Activated T-cell treated with anti-CD3 and anti-CD28 coated beads, Interleukin-2, amount 50 U/mL, for 24 hours (primary cell): ENCODE measurements around the gene DOLK.

Experiments used
- DNase-seq: peaks from one replicate; pipeline ENCODE4 v3.0.0-alpha.2; 2020
- H3K27ac Mint-ChIP-seq: 2 replicates; pipeline ENCODE4 v1.8.0; 2020; ENCODE audit warnings: mild to moderate bottlenecking, mixed read lengths
- H3K27me3 Mint-ChIP-seq: 2 replicates; pipeline ENCODE4 v1.8.0; 2020; ENCODE audit warnings: mixed read lengths
- H3K36me3 Mint-ChIP-seq: 2 replicates; pipeline ENCODE4 v1.8.0; 2020; ENCODE audit warnings: low read depth, mixed read lengths
- H3K4me1 Mint-ChIP-seq: 2 replicates; pipeline ENCODE4 v1.8.0; 2020; ENCODE audit warnings: low read depth, mixed read lengths
- H3K4me3 Mint-ChIP-seq: 2 replicates; pipeline ENCODE4 v1.8.0; 2020; ENCODE audit warnings: mild to moderate bottlenecking, moderate library complexity, mixed read lengths
- H3K9me3 Mint-ChIP-seq: 2 replicates; pipeline ENCODE4 v1.8.0; 2020; ENCODE audit warnings: mixed read lengths

The DOLK gene

DNA sequence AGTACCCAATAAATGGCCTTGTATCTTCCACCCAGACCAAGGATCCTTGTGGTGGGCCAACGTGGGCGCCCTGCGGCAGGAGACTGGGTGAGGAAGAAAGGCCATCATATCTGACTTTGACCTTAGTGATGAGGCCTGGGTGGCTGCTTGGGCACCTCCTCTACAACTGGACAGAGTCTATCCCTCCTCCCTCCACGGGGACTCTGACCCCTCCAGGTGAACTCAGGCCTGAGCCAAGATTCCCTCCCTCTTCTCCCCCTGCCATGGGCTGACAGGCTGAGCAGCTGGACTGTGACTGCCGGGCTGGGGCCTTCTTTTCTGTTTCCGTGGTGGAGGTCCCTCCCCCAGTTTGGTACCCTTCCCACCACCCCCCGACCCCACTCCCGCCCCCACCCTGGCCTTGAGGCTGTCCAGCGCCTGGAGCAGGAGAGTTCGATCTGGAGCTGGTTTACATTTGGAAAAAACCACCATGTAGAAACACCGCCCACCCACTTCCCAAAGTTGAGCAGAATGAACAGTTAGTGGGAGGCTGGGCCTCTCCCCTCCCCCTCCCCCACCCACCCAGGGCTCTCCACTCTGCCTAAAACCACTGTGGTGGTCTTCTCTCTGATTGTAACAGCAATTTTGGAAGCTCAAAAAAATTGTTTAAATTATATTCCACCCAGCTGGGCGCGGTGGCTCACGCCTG, 27.9 kb downstream of the DOLK start:
- Mint-ChIP-seq H3K36me3 (peaks cover 36% of the 10 kb centered on the region), H3K4me3 (no peak overlapping the region), H3K27ac (no peak overlapping the region), H3K27me3 (no peaks in the 10 kb centered on the region), H3K4me1 (peaks cover 11% of the 10 kb centered on the region), H3K9me3 (no peaks in the 10 kb centered on the region)
- DNase-seq, result no peak

DNA sequence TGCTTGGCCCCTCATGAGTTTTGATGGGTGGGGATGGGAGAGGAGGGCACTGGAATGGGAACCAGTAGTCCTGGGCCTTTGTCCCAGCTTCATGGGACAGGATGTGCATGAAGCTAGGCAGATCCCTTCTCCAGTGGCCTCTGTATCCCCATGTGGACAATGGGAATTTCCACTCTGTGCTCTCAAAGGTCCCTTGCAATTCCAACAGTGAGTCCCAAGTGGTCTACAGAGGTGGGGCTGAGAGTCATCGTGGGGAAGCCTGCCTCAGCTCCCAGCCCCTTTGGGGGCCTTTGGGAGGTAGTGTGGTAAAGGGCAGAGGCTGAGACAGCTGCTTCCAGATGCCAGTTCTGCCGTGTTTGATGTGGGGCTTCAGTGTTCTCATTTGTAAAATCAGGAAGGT, 28.5 kb downstream of the DOLK start:
- Mint-ChIP-seq H3K27me3 (no peaks in the 10 kb centered on the region), H3K9me3 (no peaks in the 10 kb centered on the region), H3K27ac (peak overlapping the region; percentile 52), H3K36me3 (peaks cover 39% of the 10 kb centered on the region), H3K4me3 (no peak overlapping the region), H3K4me1 (peaks cover 16% of the 10 kb centered on the region)
- DNase-seq, result no peak

DNA sequence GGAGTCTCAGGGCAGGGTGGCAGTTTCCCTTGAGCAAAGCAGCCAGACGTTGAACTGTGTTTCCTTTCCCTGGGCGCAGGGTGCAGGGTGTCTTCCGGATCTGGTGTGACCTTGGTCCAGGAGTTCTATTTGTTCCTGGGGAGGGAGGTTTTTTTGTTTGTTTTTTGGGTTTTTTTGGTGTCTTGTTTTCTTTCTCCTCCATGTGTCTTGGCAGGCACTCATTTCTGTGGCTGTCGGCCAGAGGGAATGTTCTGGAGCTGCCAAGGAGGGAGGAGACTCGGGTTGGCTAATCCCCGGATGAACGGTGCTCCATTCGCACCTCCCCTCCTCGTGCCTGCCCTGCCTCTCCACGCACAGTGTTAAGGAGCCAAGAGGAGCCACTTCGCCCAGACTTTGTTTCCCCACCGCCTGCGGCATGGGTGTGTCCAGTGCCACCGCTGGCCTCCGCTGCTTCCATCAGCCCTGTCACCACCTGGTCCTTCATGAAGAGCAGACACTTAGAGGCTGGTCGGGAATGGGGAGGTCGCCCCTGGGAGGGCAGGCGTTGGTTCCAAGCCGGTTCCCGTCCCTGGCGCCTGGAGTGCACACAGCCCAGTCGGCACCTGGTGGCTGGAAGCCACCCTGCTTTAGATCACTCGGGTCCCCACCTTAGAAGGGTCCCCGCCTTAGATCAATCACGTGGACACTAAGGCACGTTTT, 30.1 kb downstream of the DOLK start:
- Mint-ChIP-seq H3K4me1 (peaks cover 32% of the 10 kb centered on the region), H3K4me3 (no peak overlapping the region), H3K27me3 (no peaks in the 10 kb centered on the region), H3K9me3 (no peaks in the 10 kb centered on the region), H3K27ac (peak overlapping the region; percentile 16), H3K36me3 (peaks cover 48% of the 10 kb centered on the region)
- DNase-seq, result no peak

DNA sequence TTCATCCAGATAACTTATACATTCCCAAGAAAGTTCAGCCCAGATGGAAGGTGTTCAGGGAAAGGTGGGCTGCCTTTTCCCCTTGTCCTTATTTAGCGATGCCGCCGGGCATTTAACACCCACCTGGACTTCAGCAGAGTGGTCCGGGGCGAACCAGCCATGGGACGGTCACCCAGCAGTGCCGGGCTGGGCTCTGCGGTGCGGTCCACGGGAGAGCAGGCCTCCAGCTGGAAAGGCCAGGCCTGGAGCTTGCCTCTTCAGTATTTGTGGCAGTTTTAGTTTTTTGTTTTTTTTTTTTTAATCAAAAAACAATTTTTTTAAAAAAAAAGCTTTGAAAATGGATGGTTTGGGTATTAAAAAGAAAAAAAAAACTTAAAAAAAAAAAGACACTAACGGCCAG, 30.7 kb downstream of the DOLK start:
- Mint-ChIP-seq H3K4me1 (peaks cover 36% of the 10 kb centered on the region), H3K36me3 (peaks cover 53% of the 10 kb centered on the region), H3K27ac (no peak overlapping the region), H3K4me3 (no peak overlapping the region), H3K9me3 (no peaks in the 10 kb centered on the region), H3K27me3 (no peaks in the 10 kb centered on the region)
- DNase-seq, result no peak

DNA sequence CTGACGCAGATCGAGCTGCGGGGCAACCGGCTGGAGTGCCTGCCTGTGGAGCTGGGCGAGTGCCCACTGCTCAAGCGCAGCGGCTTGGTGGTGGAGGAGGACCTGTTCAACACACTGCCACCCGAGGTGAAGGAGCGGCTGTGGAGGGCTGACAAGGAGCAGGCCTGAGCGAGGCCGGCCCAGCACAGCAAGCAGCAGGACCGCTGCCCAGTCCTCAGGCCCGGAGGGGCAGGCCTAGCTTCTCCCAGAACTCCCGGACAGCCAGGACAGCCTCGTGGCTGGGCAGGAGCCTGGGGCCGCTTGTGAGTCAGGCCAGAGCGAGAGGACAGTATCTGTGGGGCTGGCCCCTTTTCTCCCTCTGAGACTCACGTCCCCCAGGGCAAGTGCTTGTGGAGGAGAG, 31.2 kb downstream of the DOLK start:
- no peak overlapping the region for H3K4me3 Mint-ChIP-seq
- H3K27me3 Mint-ChIP-seq, result no peaks in the 10 kb centered on the region
- no peak overlapping the region for H3K27ac Mint-ChIP-seq
- H3K4me1 Mint-ChIP-seq, result peaks cover 40% of the 10 kb centered on the region
- no peaks in the 10 kb centered on the region for H3K9me3 Mint-ChIP-seq
- peaks cover 57% of the 10 kb centered on the region for H3K36me3 Mint-ChIP-seq
- DNase-seq, result no peak

DNA sequence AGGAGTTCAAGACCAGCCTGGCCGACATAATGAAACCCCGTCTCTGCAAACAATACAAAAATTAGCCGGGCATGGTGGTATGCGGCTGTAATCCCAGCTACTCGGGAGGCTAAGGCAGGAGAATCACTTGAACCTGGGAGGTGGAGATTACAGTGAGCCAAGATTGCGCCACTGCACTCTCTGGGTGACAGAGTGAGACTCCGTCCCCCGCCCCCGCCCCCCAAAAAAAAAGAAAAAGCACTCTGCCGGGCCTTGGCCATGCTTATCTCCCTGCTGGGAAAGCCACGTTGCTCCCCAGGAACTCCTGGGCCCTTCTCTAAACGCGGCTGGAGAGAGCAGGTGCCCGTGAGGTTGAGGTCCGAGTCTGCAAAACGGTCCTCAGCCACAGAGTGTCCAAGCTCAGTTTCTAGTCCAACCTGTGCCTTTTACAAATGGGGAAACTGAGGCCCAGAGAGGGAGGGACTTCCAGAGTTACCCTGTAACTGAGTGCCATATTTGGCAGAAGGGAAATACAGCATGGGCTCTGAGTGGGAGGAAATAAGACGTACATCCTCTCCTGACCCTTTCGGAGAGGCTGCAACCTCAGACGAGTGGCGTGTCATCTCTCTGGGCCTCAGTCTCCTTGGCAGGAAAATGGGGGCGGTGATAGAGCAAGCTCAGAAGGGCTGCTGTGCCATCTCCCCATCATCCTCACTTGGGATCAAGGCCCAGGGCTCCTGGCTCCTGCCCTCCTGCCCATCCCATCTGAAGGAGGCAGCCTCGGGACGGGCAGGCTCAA, 33.2 kb downstream of the DOLK start:
- Mint-ChIP-seq H3K9me3 (no peaks in the 10 kb centered on the region), H3K36me3 (peaks cover 73% of the 10 kb centered on the region), H3K27me3 (no peaks in the 10 kb centered on the region), H3K4me3 (no peak overlapping the region), H3K27ac (peak overlapping the region; percentile 29), H3K4me1 (peaks cover 50% of the 10 kb centered on the region)
- no peak for DNase-seq

DNA sequence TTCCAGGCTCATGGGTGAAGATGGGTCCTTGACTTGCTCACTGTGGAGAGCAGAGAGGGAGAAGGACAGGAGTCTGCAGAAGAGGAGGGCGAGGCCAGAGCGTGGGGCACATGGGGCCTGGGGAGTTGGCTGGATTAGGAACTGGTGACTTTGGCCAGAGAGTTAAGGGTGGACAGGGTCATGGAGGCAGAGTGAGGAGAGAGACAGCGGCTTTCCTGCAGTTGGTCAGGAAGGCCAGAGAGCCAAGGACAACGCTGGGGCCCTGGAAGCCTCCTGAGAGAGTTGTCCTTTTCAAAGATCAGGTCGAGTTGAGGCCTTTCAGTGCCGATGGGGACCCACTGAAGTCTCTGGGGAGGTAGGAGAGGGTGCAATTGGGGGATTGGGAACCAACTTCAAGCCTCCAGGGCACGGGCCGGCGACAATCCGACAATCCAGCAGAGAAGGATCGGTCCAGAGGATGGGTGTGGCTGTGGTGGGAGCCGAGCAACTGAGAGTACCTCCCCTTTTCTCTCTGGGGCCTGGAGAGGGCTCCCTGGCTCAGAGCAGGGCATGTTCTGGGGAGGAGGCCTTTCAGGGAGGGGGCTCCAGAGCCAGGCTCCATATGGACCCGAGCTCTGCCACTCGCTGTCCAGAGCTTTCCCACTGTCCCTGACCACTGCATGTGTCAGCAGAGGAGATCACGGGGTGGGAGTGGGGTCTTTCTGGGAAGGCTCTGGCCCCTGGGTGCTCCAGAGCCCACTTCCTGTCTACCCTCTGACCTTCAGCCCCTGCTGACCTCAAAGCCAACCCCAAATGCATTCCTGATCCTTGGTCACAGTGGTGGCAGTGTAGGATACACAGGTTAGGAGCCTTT, 34.1 kb downstream of the DOLK start:
- H3K36me3 Mint-ChIP-seq, result peaks cover 77% of the 10 kb centered on the region
- no peaks in the 10 kb centered on the region for H3K9me3 Mint-ChIP-seq
- no peak overlapping the region for H3K4me3 Mint-ChIP-seq
- H3K27ac Mint-ChIP-seq, result peak overlapping the region; percentile 78
- DNase-seq, result no peak
- no peaks in the 10 kb centered on the region for H3K27me3 Mint-ChIP-seq
- H3K4me1 Mint-ChIP-seq, result peaks cover 52% of the 10 kb centered on the region

DNA sequence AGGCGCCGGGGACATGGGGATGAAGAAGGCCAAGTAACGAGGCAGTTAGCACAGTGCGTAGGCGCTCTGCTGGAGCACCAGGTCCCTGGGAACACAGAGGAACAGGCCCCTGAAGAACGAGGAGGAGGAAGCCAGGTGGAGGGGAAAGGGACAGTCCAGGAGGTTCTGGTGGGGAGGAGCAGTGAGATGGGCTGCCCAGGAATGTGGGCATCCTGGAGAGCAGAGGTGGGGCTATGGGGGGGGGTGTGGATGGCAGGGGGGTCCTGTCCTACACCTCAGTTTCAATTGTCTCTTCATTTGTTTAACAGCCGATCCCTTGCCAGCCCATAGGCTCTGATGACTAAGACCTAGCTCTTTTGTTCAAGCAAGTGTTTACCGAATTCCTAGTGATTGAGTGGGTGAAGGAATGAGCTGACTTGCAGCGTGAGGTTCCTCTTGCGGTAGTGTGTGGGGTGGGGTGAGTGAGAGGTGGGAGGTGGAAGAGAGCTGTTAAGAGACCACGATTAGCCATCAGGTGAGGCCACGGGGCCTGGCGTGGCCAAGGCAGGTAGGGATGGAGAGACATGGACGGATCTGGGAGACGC, 35.0 kb downstream of the DOLK start:
- peaks cover 77% of the 10 kb centered on the region for H3K36me3 Mint-ChIP-seq
- H3K9me3 Mint-ChIP-seq, result no peaks in the 10 kb centered on the region
- H3K4me3 Mint-ChIP-seq, result no peak overlapping the region
- DNase-seq, result no peak
- H3K27ac Mint-ChIP-seq, result peak overlapping the region; percentile 78
- H3K27me3 Mint-ChIP-seq, result no peaks in the 10 kb centered on the region
- H3K4me1 Mint-ChIP-seq, result peaks cover 52% of the 10 kb centered on the region

DNA sequence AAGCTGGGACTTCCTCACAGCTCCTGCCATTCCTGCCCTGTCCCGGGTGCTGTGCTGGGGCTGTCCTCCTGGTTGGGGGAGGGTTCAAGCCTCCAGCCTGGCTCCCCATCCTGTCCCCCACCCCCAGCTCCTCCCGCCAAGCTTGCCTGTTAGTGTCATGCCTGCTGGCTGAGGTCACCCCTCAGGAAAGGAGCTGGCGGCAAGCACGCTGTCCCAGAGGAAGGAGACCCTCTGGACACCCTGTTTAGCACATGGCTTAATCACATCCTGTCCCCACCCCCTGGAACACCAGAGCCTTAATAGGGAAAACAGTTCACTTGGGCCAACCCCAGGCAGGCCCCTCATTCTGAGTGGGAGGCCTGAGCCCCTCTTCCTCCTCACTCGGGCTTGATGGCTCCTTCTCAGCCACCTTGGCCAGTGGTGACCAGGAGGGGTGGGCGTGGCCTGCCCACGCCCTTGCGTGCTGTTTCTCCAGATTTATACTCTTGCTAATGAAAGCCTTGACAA, 35.8 kb downstream of the DOLK start:
- no peaks in the 10 kb centered on the region for H3K9me3 Mint-ChIP-seq
- H3K4me1 Mint-ChIP-seq, result peaks cover 54% of the 10 kb centered on the region
- no peak overlapping the region for H3K4me3 Mint-ChIP-seq
- H3K27me3 Mint-ChIP-seq, result no peaks in the 10 kb centered on the region
- H3K27ac Mint-ChIP-seq, result peak overlapping the region; percentile 78
- DNase-seq, result no peak
- H3K36me3 Mint-ChIP-seq, result peaks cover 76% of the 10 kb centered on the region

DNA sequence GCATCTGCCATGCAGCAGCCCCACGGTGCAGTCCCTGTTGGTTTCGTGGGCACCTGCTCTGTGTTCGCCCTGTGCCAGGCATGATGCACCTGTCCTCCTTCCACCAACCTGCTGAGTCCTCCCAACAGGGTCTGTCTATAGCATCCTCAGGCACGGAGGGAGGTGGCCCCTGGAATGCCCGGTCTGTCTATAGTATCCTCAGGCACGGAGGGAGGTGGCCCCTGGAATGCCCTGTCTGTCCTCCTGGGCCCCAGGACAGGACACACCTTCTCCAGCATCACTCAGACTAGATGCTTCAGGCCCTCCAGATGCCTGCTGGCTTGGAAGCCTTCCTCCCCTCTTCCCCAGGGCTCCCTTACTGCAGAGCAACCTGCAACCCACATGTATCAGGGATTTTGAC, 36.5 kb downstream of the DOLK start:
- peak overlapping the region; percentile 3 for H3K27ac Mint-ChIP-seq
- H3K27me3 Mint-ChIP-seq, result no peaks in the 10 kb centered on the region
- no peak overlapping the region for H3K4me3 Mint-ChIP-seq
- no peak for DNase-seq
- H3K4me1 Mint-ChIP-seq, result peaks cover 56% of the 10 kb centered on the region
- peaks cover 72% of the 10 kb centered on the region for H3K36me3 Mint-ChIP-seq
- H3K9me3 Mint-ChIP-seq, result no peaks in the 10 kb centered on the region

DNA sequence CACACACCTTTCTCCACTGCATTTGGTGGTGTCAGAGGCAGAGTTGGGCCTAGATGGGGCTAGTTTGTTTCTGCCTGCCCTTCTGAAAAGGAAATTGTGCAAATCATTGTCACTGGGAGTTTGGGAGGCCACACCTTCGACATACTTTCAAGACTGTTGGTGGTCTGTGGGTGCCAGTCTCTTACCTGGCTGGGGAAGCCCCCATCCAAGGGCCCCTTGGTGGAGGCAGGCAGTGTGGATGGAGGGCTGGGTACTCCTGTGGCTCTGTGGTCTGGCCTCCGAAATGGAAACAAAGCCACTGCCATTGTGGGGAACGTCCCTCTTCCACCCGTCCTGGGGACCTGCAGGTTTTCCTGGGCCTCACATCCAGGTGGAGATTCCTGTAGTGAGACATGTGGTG, 37.5 kb downstream of the DOLK start:
- H3K9me3 Mint-ChIP-seq, result no peaks in the 10 kb centered on the region
- no peak for DNase-seq
- peaks cover 66% of the 10 kb centered on the region for H3K36me3 Mint-ChIP-seq
- no peak overlapping the region for H3K4me3 Mint-ChIP-seq
- H3K27ac Mint-ChIP-seq, result peak overlapping the region; percentile 14
- peaks cover 58% of the 10 kb centered on the region for H3K4me1 Mint-ChIP-seq
- no peaks in the 10 kb centered on the region for H3K27me3 Mint-ChIP-seq

DNA sequence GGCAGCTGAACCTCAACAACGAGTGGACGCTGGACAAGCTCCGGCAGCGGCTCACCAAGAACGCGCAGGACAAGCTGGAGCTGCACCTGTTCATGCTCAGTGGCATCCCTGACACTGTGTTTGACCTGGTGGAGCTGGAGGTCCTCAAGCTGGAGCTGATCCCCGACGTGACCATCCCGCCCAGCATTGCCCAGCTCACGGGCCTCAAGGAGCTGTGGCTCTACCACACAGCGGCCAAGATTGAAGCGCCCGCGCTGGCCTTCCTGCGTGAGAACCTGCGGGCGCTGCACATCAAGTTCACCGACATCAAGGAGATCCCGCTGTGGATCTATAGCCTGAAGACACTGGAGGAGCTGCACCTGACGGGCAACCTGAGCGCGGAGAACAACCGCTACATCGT, 39.0 kb downstream of the DOLK start:
- Mint-ChIP-seq H3K9me3 (no peaks in the 10 kb centered on the region), H3K27ac (no peak overlapping the region), H3K36me3 (peaks cover 61% of the 10 kb centered on the region), H3K27me3 (no peaks in the 10 kb centered on the region), H3K4me3 (no peak overlapping the region), H3K4me1 (peaks cover 53% of the 10 kb centered on the region)
- DNase-seq, result no peak

DNA sequence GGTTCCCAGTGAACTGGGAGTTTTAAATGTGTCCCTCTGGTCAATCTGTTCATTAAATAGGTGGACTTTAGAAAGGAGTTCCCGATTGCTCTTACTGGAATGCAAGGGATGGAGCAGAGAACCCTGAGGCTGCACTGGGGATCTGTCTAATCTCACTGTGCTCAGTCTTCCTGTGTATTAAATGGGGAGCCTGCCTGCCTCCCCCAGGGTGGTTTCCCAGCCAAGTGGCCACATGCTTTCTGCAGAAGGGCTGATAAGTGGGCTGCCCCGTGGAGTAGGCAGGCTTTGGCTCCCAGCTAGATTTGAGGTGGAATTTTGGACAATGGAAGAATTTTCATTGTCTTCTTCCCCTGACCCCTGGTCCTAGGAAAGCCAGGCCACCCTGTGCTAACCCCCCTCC, 40.7 kb downstream of the DOLK start:
- Mint-ChIP-seq H3K36me3 (peaks cover 46% of the 10 kb centered on the region), H3K4me1 (peaks cover 53% of the 10 kb centered on the region), H3K4me3 (no peak overlapping the region), H3K9me3 (no peaks in the 10 kb centered on the region), H3K27ac (peak overlapping the region; percentile 77), H3K27me3 (no peaks in the 10 kb centered on the region)
- DNase-seq, result no peak

DNA sequence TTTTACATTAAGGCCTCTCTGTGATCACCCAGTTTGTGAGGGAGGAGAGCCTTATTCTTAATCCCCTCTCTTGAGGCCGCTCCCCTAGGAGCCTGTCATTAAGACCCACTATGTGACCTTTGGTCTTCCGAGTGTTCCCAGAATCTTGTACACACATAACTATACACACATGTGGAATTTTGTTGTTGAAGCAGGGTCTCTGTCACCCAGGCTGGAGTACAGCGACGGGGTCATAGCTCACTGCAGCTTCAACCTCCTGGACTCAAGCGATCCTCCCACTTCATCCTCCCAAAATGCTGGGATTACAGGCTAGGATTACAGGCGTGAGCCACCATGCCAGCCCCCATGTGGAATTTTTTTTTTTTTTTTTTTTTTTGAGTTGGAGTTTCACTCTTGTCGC, 41.4 kb downstream of the DOLK start:
- no peaks in the 10 kb centered on the region for H3K9me3 Mint-ChIP-seq
- no peaks in the 10 kb centered on the region for H3K27me3 Mint-ChIP-seq
- H3K4me3 Mint-ChIP-seq, result no peak overlapping the region
- H3K27ac Mint-ChIP-seq, result peak overlapping the region; percentile 64
- H3K36me3 Mint-ChIP-seq, result peaks cover 40% of the 10 kb centered on the region
- DNase-seq, result no peak
- peaks cover 53% of the 10 kb centered on the region for H3K4me1 Mint-ChIP-seq
